Measurements from ENCODE around the gene INHBE.

GRCh38 chr12:57459055-57459749 is 4.1 kb downstream of the INHBE start:
- TF ChIP-seq PRDM10 (tag by site-specific recombination; IDR thresholded peaks at IDR 0.05) (peak; percentile 92), ZNF214 (tag by site-specific recombination; IDR thresholded peaks at IDR 0.05; ENCODE audit: borderline replicate concordance) (no peak), KLF9 (tag by site-specific recombination; IDR thresholded peaks at IDR 0.05; ENCODE audit: low read depth) (peak; percentile 73)
- TF ChIP-seq, protein P1, sequence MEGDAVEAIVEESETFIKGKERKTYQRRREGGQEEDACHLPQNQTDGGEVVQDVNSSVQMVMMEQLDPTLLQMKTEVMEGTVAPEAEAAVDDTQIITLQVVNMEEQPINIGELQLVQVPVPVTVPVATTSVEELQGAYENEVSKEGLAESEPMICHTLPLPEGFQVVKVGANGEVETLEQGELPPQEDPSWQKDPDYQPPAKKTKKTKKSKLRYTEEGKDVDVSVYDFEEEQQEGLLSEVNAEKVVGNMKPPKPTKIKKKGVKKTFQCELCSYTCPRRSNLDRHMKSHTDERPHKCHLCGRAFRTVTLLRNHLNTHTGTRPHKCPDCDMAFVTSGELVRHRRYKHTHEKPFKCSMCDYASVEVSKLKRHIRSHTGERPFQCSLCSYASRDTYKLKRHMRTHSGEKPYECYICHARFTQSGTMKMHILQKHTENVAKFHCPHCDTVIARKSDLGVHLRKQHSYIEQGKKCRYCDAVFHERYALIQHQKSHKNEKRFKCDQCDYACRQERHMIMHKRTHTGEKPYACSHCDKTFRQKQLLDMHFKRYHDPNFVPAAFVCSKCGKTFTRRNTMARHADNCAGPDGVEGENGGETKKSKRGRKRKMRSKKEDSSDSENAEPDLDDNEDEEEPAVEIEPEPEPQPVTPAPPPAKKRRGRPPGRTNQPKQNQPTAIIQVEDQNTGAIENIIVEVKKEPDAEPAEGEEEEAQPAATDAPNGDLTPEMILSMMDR (tag by site-specific recombination; IDR thresholded peaks at IDR 0.05): peak; percentile 95
- TF ChIP-seq, protein P2, sequence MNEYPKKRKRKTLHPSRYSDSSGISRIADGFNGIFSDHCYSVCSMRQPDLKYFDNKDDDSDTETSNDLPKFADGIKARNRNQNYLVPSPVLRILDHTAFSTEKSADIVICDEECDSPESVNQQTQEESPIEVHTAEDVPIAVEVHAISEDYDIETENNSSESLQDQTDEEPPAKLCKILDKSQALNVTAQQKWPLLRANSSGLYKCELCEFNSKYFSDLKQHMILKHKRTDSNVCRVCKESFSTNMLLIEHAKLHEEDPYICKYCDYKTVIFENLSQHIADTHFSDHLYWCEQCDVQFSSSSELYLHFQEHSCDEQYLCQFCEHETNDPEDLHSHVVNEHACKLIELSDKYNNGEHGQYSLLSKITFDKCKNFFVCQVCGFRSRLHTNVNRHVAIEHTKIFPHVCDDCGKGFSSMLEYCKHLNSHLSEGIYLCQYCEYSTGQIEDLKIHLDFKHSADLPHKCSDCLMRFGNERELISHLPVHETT (tag by site-specific recombination; IDR thresholded peaks at IDR 0.05): peak; percentile 59; the same call in 1 of the 2 replicates

All from HEK293 (cell line).